ENCODE measurements around the gene CCNF.

Gene CCNF

GRCh38 chr16:2429034-2429770, at the start of gene CCNF (continued):
- TF ChIP-seq, protein P1, sequence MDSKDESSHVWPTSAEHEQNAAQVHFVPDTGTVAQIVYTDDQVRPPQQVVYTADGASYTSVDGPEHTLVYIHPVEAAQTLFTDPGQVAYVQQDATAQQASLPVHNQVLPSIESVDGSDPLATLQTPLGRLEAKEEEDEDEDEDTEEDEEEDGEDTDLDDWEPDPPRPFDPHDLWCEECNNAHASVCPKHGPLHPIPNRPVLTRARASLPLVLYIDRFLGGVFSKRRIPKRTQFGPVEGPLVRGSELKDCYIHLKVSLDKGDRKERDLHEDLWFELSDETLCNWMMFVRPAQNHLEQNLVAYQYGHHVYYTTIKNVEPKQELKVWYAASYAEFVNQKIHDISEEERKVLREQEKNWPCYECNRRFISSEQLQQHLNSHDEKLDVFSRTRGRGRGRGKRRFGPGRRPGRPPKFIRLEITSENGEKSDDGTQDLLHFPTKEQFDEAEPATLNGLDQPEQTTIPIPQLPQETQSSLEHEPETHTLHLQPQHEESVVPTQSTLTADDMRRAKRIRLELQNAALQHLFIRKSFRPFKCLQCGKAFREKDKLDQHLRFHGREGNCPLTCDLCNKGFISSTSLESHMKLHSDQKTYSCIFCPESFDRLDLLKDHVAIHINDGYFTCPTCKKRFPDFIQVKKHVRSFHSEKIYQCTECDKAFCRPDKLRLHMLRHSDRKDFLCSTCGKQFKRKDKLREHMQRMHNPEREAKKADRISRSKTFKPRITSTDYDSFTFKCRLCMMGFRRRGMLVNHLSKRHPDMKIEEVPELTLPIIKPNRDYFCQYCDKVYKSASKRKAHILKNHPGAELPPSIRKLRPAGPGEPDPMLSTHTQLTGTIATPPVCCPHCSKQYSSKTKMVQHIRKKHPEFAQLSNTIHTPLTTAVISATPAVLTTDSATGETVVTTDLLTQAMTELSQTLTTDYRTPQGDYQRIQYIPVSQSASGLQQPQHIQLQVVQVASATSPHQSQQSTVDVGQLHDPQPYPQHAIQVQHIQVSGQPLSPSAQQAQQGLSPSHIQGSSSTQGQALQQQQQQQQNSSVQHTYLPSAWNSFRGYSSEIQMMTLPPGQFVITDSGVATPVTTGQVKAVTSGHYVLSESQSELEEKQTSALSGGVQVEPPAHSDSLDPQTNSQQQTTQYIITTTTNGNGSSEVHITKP (tag by site-specific recombination; IDR thresholded peaks at IDR 0.05): 0 out of 2 replicates have a peak, but pooled peaks have one; percentile 40
- TF ChIP-seq ZNF692 (tag by site-specific recombination; IDR thresholded peaks at IDR 0.05): peak; percentile 9; the same call in 1 of the 2 replicates
- no peak for TF ChIP-seq ZNF555 (tag by site-specific recombination; conservative IDR thresholded peaks at IDR 0.05)
- TF ChIP-seq SP2 (tag by site-specific recombination; IDR thresholded peaks at IDR 0.05): peak; percentile 100
- TF ChIP-seq ZNF10 (tag by site-specific recombination; IDR thresholded peaks at IDR 0.05): 0 out of 2 replicates have a peak, but pooled peaks have one; percentile 9

DNA sequence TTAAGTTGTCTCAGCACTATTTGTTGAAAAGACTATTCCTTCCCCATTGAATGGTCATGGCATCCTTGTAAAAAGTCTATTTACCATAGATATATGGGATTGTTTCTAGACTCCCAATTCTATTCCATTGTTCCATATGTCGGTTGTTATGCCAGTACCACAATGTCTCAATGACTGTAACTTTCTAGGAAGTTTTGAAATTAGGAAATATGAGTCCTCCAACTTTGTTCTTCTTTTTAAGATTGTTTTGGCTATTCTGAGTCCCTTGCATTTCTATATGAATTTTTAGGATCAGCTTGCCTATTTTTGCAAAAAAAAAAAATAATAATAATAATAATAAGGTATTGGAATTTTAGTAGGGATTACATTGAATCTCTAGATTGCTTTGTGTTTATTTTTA, 45.7 kb upstream of the CCNF start:
- Histone ChIP-seq H3K4me3 (ENCODE audit: low read depth, low read length) (no peak overlapping the region), H3K27ac (ENCODE audit: extremely low read depth, low read depth, low read length) (no peak overlapping the region), H3K9me3 (ENCODE audit: control insufficient read depth, insufficient read depth, low read depth, low read length) (no peaks in the 10 kb centered on the region), H3K4me1 (ENCODE audit: control insufficient read depth, insufficient read depth, low read length) (no peaks in the 10 kb centered on the region), H3K36me3 (ENCODE audit: control insufficient read depth in 2 of 2, insufficient read depth in 1 of 2, low read length in 2 of 2) (no peaks in the 10 kb centered on the region)
- TF ChIP-seq SP3 (tag by site-specific recombination; IDR thresholded peaks at IDR 0.05): no peak
- POLR2A ChIA-PET: no interaction called here
- CTCF ChIA-PET: no interaction called here

GRCh38 chr16:2384426-2384825, 44.8 kb upstream of the CCNF start:
- H3K27ac ChIP-seq (ENCODE audit: extremely low read depth, low read depth, low read length): no peak overlapping the region
- H3K36me3 ChIP-seq (ENCODE audit: control insufficient read depth in 2 of 2, insufficient read depth in 1 of 2, low read length in 2 of 2): no peaks in the 10 kb centered on the region
- ChIA-PET POLR2A (no interaction called here), CTCF (no interaction called here)
- H3K9me3 ChIP-seq (ENCODE audit: control insufficient read depth, insufficient read depth, low read depth, low read length): no peaks in the 10 kb centered on the region; the same call in 1 of the 2 replicates
- no peaks in the 10 kb centered on the region for H3K4me1 ChIP-seq (ENCODE audit: control insufficient read depth, insufficient read depth, low read length)
- TF ChIP-seq ZNF670 (tag by site-specific recombination; IDR thresholded peaks at IDR 0.05; ENCODE audit: low read depth) (no peak), ZBTB44 (tag by site-specific recombination; IDR thresholded peaks at IDR 0.05) (no peak), REPIN1 (tag by site-specific recombination; IDR thresholded peaks at IDR 0.05; ENCODE audit: low read depth) (no peak)
- no peak overlapping the region for H3K4me3 ChIP-seq (ENCODE audit: low read depth, low read length)

DNA sequence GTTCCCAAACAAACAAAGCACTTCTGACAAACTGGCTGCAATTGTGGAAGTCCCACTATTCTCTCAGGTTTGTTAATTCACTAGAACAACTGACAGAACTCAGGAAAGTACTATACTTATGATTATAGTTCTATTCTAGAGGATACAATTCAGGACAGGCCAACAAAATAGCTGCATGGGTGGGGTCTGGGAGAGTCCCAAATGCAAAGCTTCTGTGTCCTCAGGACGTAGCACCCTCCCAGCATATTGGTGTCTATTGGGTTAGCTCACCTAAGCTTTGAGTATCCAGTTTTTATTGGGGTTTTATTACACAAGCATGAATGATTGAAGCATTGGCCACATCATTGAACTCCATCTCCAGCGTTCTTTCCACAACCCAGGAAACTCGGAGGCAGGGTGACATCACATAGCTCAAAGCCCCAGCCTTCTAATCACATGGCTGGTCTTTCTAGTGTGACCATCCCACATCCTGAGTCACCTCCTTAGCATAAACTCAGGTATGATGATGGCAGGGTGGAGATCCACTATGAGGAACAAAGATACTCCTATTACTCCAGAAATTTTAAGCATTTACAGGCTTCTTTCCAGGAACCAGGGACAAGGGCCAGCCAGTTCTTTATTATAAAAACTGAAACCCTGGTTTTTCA, 43.9 kb upstream of the CCNF start:
- ChIA-PET POLR2A (interaction anchor here (0.5 kb wide), 2 partner anchors 33 to 46 kb away, joined by 5 read pairs; no protein-coding TSS in a partner anchor), CTCF (no interaction called here)
- TF ChIP-seq BCL11A (tag by site-specific recombination; IDR thresholded peaks at IDR 0.05; ENCODE audit: low read depth) (no peak), ZNF514 (tag by site-specific recombination; IDR thresholded peaks at IDR 0.05) (no peak), ZNF19 (tag by site-specific recombination; IDR thresholded peaks at IDR 0.05; ENCODE audit: low read depth) (no peak), KLF16 (tag by site-specific recombination; IDR thresholded peaks at IDR 0.05) (no peak), ZNF335 (tag by site-specific recombination; conservative IDR thresholded peaks at IDR 0.05) (peak; percentile 32; the same call in 1 of the 2 replicates), ZNF416 (tag by site-specific recombination; IDR thresholded peaks at IDR 0.05) (no peak), ZBTB1 (tag by site-specific recombination; IDR thresholded peaks at IDR 0.05) (no peak), ZBTB20 (tag by site-specific recombination; IDR thresholded peaks at IDR 0.05) (no peak), ZNF48 (tag by site-specific recombination; IDR thresholded peaks at IDR 0.05) (no peak), ZNF350 (tag by site-specific recombination; IDR thresholded peaks at IDR 0.05) (no peak)
- TF ChIP-seq, protein P2, sequence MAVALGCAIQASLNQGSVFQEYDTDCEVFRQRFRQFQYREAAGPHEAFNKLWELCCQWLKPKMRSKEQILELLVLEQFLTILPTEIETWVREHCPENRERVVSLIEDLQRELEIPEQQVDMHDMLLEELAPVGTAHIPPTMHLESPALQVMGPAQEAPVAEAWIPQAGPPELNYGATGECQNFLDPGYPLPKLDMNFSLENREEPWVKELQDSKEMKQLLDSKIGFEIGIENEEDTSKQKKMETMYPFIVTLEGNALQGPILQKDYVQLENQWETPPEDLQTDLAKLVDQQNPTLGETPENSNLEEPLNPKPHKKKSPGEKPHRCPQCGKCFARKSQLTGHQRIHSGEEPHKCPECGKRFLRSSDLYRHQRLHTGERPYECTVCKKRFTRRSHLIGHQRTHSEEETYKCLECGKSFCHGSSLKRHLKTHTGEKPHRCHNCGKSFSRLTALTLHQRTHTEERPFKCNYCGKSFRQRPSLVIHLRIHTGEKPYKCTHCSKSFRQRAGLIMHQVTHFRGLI (tag by site-specific recombination; IDR thresholded peaks at IDR 0.05): peak; percentile 92
- no peaks in the 10 kb centered on the region; the same call in 1 of the 2 replicates for H3K9me3 ChIP-seq (ENCODE audit: control insufficient read depth, insufficient read depth, low read depth, low read length)
- no peaks in the 10 kb centered on the region for H3K4me1 ChIP-seq (ENCODE audit: control insufficient read depth, insufficient read depth, low read length)
- no peaks in the 10 kb centered on the region for H3K36me3 ChIP-seq (ENCODE audit: control insufficient read depth in 2 of 2, insufficient read depth in 1 of 2, low read length in 2 of 2)
- H3K4me3 ChIP-seq (ENCODE audit: low read depth, low read length): no peak overlapping the region
- no peak overlapping the region for H3K27ac ChIP-seq (ENCODE audit: extremely low read depth, low read depth, low read length)

Data from HEK293 (cell line).